HEK293T (cell line): Measurements from ENCODE around the gene SYT12.

ENCODE experiments used
- CTCF ChIA-PET: fragments of 350-600 bp; formaldehyde crosslinking; extraction: SDS; loops from one replicate; lab custom pipeline; 2021; ENCODE audit warnings: antibody characterized with exemption, inconsistent platforms; lab: Yijun Ruan, JAX
- POLR2A ChIA-PET: fragments of 350-600 bp; formaldehyde crosslinking; extraction: SDS; loops from one replicate; lab custom pipeline; 2020; ENCODE audit warnings: antibody characterized with exemption, inconsistent platforms; lab: Yijun Ruan, JAX
- DNase-seq: peaks from one replicate; pipeline ENCODE4 v3.0.0; 2012; ENCODE audit warnings: mixed read lengths; ENCODE audit errors: extremely low spot score
- ARNT ChIP-seq: fragments of 450-650 bp; IDR thresholded peaks from 2 replicates; pipeline ENCODE4 v1.6.1; 2017; ENCODE audit warnings: mild to moderate bottlenecking
- BHLHE40 ChIP-seq: fragments of 450-650 bp; IDR thresholded peaks from 2 replicates; pipeline ENCODE4 v1.6.1; 2016; ENCODE audit warnings: mild to moderate bottlenecking, moderate library complexity, borderline replicate concordance
- CTBP1 ChIP-seq: fragments of 450-650 bp; IDR thresholded peaks from 2 replicates; pipeline ENCODE4 v1.6.1; 2016; ENCODE audit warnings: borderline replicate concordance
- ELF4 ChIP-seq: fragments of 450-650 bp; IDR thresholded peaks from 2 replicates; pipeline ENCODE4 v1.6.1; 2017; ENCODE audit warnings: antibody characterized with exemption
- FOXA1 ChIP-seq: fragments of 450-650 bp; IDR thresholded peaks from 2 replicates; pipeline ENCODE4 v1.6.1; 2016; ENCODE audit warnings: mild to moderate bottlenecking
- FOXK2 ChIP-seq: fragments of 450-650 bp; IDR thresholded peaks from 2 replicates; pipeline ENCODE4 v1.6.1; 2016; ENCODE audit warnings: mild to moderate bottlenecking
- FOXM1 ChIP-seq: fragments of 450-650 bp; IDR thresholded peaks from 2 replicates; pipeline ENCODE4 v1.6.1; 2017; ENCODE audit warnings: mild to moderate bottlenecking, borderline replicate concordance
- HDGF ChIP-seq: fragments of 450-650 bp; IDR thresholded peaks from 2 replicates; pipeline ENCODE4 v1.6.1; 2017; ENCODE audit warnings: antibody characterized with exemption, borderline replicate concordance
- L3MBTL2 ChIP-seq: fragments of 450-650 bp; conservative IDR thresholded peaks from 2 replicates; pipeline ENCODE4 v1.6.1; 2016; ENCODE audit warnings: mild to moderate bottlenecking
- LEF1 ChIP-seq: fragments of 450-650 bp; IDR thresholded peaks from 2 replicates; pipeline ENCODE4 v1.6.1; 2017; ENCODE audit warnings: mild to moderate bottlenecking, borderline replicate concordance
- NFRKB ChIP-seq: fragments of 450-650 bp; IDR thresholded peaks from 2 replicates; pipeline ENCODE4 v1.6.1; 2016; ENCODE audit warnings: mild to moderate bottlenecking, moderate library complexity
- PKNOX1 ChIP-seq: fragments of 450-650 bp; IDR thresholded peaks from 2 replicates; pipeline ENCODE4 v1.6.1; 2016
- SP1 ChIP-seq: fragments of 450-650 bp; IDR thresholded peaks from 2 replicates; pipeline ENCODE4 v1.6.1; 2017
- SUZ12 ChIP-seq: fragments of 450-650 bp; IDR thresholded peaks from 2 replicates; pipeline ENCODE4 v1.6.1; 2016; ENCODE audit warnings: mild to moderate bottlenecking
- TARDBP ChIP-seq: fragments of 450-650 bp; IDR thresholded peaks from 2 replicates; pipeline ENCODE4 v1.6.1; 2016
- ZNF384 ChIP-seq: fragments of 450-650 bp; IDR thresholded peaks from 2 replicates; pipeline ENCODE4 v1.6.1; 2016

The SYT12 gene

GRCh38 chr11:67055812-67056211 lies 32.9 kb downstream of the SYT12 start:
- DNase-seq, result no peak
- TF ChIP-seq FOXM1 (no peak), PKNOX1 (no peak), ELF4 (no peak), BHLHE40 (no peak), CTBP1 (no peak), FOXA1 (no peak), SUZ12 (no peak), HDGF (no peak), L3MBTL2 (no peak), LEF1 (no peak), ARNT (no peak), TARDBP (no peak), SP1 (no peak), NFRKB (no peak), FOXK2 (no peak), ZNF384 (no peak)
- ChIA-PET CTCF (interaction anchor here (1.0 to 1.4 kb wide), 4 partner anchors 13 to 79 kb away, joined by 3 to 6 read pairs (median 3); no protein-coding TSS in a partner anchor), POLR2A (interaction anchor here (1.1 to 1.5 kb wide), 3 partner anchors 14 to 418 kb away, joined by 3 to 4 read pairs (median 3); partner anchors contain the start of gene RBM4)

- ChIA-PET CTCF (interaction anchor here (1.0 to 1.2 kb wide), 2 partner anchors 19 to 25 kb away, joined by 3 read pairs; no protein-coding TSS in a partner anchor), POLR2A (no interaction called here)
- no peak for DNase-seq
- no peak for TF ChIP-seq ZNF384
- no peak for TF ChIP-seq FOXM1
- TF ChIP-seq FOXA1, result no peak
- no peak for TF ChIP-seq CTBP1
- TF ChIP-seq BHLHE40, result no peak
These were observed 33.6 kb downstream of the SYT12 start, which contains the start of gene RHOD for GRCh38 chr11:67056267-67057204. RHOD (plus strand) TSS chr11:67056847; CDS start chr11:67056903, 56 bp downstream.

GRCh38 chr11:67057205-67057672 lies 34.3 kb downstream of the SYT12 start:
- ChIA-PET POLR2A (no interaction called here), CTCF (no interaction called here)
- TF ChIP-seq HDGF (no peak), CTBP1 (no peak), NFRKB (no peak), FOXM1 (no peak), LEF1 (no peak), L3MBTL2 (no peak), TARDBP (no peak), BHLHE40 (no peak), ELF4 (no peak), SUZ12 (no peak)
- DNase-seq, result no peak

- POLR2A ChIA-PET, result no interaction called here
These were observed 35.6 kb downstream of the SYT12 start for GRCh38 chr11:67058506-67058905.

GRCh38 chr11:67059671-67060070 lies 36.7 kb downstream of the SYT12 start:
- CTCF ChIA-PET, result interaction anchor here (1.4 kb wide), 1 partner anchor 12 kb away, joined by 4 read pairs; no protein-coding TSS in a partner anchor
- DNase-seq, result no peak
- POLR2A ChIA-PET, result no interaction called here
- TF ChIP-seq PKNOX1 (no peak), ARNT (no peak)

More at GRCh38 chr11:67058506-67058905, 35.6 kb downstream of the SYT12 start:
- DNase-seq, result no peak
- CTCF ChIA-PET, result interaction anchor here (1.4 kb wide), 1 partner anchor 13 kb away, joined by 4 read pairs; no protein-coding TSS in a partner anchor
- no peak for TF ChIP-seq PKNOX1
- TF ChIP-seq NFRKB, result no peak
- TF ChIP-seq HDGF, result no peak
- TF ChIP-seq ELF4, result no peak
- TF ChIP-seq CTBP1, result no peak
- no peak for TF ChIP-seq L3MBTL2
- no peak for TF ChIP-seq FOXK2
- no peak for TF ChIP-seq SP1

GRCh38 chr11:67060111-67060522 lies 37.2 kb downstream of the SYT12 start:
- no peak for DNase-seq
- CTCF ChIA-PET, result no interaction called here
- TF ChIP-seq FOXA1 (no peak), L3MBTL2 (no peak), ELF4 (no peak)
- POLR2A ChIA-PET, result no interaction called here
